Testis (tissue), 2 donors: ENCODE data around the gene SMAD3.

Experiments
- POLR2A ChIP-seq: fragments of 450-650 bp; IDR thresholded peaks from one replicate; pipeline ENCODE4 v1.6.1; 2017; ENCODE audit warnings: antibody characterized with exemption, mild to moderate bottlenecking, moderate library complexity
- TF ChIP-seq, protein P1 (sequence below), 3 experiments: fragments of 450-650 bp in 2 of 3; fragments of 200-600 bp in 1 of 3; sonication (generic) in 1 of 3; IDR thresholded peaks; one replicate each; pipeline ENCODE4 v1.5.1; 2016 to 2019; ENCODE audit warnings: antibody characterized with exemption in 3 of 3, mild to moderate bottlenecking in 2 of 3, moderate library complexity in 1 of 3

DNA sequence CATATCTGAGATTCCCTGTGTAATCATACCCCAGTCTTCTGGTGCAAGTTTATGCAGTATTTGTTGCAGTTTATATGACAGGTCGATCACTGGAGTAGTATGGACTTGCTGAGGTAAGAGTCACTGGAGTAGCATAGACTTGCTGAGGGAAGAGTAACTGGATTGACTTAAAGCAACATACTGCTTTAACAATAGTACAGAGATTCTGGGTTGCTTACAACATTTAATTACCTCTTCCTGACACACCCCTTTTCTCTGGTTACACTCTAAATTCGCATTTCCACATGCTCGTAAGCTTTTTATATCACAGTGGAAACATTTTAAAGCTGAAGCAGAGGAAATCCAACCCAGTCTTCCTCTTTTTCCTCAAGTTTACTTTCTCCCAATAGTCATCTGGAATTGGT lies 177.3 kb downstream of the SMAD3 start:
- TF ChIP-seq, protein P1, sequence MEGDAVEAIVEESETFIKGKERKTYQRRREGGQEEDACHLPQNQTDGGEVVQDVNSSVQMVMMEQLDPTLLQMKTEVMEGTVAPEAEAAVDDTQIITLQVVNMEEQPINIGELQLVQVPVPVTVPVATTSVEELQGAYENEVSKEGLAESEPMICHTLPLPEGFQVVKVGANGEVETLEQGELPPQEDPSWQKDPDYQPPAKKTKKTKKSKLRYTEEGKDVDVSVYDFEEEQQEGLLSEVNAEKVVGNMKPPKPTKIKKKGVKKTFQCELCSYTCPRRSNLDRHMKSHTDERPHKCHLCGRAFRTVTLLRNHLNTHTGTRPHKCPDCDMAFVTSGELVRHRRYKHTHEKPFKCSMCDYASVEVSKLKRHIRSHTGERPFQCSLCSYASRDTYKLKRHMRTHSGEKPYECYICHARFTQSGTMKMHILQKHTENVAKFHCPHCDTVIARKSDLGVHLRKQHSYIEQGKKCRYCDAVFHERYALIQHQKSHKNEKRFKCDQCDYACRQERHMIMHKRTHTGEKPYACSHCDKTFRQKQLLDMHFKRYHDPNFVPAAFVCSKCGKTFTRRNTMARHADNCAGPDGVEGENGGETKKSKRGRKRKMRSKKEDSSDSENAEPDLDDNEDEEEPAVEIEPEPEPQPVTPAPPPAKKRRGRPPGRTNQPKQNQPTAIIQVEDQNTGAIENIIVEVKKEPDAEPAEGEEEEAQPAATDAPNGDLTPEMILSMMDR (IDR thresholded peaks at IDR 0.05): no peak
- no peak for TF ChIP-seq POLR2A
